HG03378 (cell line): ENCODE measurements around the gene PPIA.
"Not testable (repeated sequence)": the region's sequence is repeated elsewhere in the genome, so short reads cannot be mapped to it uniquely, and the experiment has no call there.

Experiments
- ATAC-seq: cut with Tn5 transposase; IDR thresholded peaks from one replicate; pipeline ENCODE4 v1.9.1; 2021; ENCODE audit warnings: mild to moderate bottlenecking, moderate library complexity; ENCODE audit not compliant: unreplicated experiment

PPIA gene

DNA sequence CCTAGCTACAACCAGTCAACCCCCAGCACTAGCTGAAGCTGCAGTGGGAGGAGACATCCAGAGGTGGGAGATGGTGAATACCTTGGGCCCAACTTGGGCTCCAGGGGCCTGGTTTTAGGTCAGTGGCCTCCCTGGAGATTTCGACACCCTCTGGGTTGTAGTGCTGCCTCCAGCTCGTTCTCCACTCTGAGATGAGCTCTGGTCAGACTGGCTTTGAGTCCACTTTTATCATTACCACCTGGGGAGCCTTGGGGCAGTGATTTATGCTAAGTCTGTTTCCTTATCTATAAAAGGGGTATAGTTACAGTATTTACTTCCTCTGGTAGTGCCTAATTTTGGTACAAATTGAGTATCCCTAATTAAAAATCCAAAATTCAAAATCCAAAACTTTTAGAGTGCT, 22.8 kb downstream of the PPIA start:
- no peak for ATAC-seq

DNA sequence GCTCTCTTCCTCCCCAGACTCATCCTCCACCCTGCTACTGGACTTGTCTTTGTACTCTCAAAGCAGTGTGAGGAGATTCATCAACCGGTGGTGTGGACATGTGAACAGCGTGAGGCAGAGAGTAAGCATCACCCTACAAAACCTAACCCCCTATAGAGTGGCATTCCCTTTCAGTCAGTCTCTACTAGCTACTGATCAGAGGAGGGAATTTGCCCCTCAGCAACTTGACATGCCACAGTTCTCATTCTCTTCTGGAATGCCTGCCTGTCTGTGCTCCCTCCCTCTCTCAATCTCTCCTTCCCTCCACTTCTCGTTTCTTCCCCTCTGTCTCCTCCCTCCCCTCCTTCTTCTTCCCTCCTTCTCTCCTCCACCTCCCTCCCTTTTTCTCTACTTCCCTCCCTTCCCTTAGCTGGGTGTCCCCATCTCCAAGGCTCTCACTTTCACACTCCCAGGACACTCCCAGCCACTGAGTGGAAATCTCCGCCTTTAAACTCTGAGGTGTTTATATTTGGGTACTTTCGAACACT, 26.8 kb downstream of the PPIA start:
- ATAC-seq, result no peak

DNA sequence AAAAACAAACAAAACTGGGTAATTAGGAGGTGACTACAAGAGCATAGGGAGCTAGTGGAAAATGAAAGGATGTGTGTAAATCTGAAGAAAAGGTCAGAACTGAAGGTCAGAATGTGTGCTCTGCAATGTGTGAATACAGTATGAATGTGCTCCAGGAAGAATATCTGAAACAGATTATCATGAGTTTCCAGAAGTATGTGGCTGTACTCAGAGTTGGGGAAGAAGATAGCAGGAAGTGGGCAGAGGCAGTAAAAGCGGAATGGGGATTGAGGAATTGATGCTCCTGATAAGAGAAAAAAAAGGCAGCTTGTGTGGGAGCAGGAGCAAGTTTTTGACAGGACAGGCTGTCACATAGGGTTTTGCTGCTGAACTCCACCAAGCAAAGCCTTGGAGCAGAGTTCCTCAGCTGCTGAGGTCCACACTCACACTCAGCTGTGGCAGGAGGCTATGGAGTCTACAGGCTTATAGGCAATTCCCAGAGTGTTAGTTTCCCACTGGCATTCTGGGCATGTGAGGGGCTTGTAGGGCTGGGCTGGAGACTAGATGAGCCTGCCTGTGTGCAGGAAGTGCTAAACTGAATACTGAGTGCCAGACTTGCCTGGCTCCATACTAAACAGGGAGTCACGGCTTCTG, 28.5 kb downstream of the PPIA start:
- no peak for ATAC-seq

DNA sequence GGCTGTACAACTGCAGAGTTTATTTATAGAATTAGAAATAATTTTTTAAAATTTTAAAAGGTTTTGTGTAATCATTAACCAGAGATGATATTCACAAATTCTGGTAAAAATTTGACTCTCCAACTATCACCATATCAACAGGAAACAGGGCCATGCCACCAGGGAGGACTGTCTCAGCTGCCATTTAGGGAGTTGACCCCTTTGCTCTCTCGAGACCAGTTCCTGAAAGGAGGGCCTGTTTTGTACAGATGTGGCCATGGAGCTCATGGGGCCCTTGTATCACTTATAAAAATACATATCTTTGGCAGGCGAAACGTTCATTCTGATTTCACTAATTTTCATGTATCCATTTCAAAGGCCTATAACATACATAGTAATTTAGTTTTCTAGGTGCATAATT, 31.1 kb downstream of the PPIA start:
- no peak for ATAC-seq

DNA sequence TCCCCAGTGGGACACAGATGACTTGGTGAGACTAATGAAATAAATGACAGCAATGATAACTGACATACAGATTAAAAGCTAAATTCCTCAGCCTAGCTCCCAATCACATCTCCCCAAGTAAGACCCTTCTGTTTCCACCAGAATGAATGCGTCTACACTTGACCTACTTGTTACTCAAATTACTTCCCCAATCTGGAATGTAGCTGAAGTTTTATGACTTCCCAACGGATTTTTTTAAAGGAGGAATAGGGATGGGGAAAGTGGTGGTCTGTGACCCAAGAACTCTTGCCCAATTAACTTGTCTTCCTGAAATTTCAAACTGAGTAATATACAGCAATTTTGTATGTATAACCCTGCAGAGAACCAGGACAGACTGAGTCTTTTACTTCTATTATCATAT, 42.3 kb downstream of the PPIA start:
- no peak for ATAC-seq

DNA sequence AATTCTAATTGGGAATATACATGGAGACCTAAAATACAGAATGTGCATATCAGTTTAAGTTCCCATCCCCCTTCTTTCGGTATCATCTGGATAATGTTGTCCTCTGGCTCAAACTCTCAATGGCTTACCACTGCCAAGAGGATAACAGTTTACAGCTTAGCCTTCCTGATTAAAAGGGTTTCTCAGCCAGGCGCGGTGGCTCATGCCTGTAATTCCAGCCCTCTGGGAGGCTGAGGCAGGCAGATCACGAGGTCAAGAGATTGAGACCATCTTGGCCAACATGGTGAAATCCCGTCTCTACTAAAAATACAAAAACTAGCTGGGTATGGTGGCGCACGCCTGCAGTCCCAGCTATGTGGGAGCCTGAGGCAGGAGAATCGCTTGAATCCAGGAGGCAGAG, 46.2 kb downstream of the PPIA start:
- ATAC-seq, result not testable (repeated sequence)

DNA sequence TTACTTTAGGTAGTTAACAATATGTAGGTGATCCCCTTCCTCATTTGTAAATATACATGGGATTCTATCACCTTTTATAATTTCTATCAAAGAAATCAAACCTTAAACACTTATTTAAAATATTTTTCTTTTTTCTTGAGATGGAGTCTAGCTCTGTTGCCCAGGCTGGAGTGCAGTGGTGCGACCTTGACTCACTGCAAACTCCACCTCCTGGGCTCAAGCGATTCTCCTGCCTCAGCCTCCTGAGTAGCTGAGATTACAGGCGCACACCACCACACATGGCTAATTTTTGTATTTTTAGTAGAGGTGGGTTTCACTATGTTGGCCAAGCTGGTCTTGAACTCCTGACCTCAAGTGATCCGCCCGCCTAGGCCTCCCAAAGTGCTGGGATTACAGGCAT, 47.0 kb downstream of the PPIA start:
- ATAC-seq, result not testable (repeated sequence)

DNA sequence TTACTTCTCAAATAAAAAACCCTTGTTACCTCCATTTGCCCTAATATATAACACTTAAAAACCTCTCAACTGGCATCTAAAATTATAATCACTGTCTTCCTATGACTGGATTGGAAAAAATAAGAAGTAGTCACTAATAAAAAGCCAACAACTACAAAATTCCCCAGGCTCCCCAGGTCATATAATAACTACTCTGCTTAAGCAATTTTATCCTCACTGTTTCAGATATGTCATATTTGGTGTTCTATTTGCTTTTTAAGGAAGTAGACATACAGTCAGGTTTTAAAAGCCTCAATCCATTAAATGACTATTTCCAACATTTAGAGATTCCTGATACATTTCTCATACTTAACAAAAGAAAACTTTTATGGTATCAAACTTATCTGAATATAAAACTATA, 49.0 kb downstream of the PPIA start:
- ATAC-seq, result no peak

DNA sequence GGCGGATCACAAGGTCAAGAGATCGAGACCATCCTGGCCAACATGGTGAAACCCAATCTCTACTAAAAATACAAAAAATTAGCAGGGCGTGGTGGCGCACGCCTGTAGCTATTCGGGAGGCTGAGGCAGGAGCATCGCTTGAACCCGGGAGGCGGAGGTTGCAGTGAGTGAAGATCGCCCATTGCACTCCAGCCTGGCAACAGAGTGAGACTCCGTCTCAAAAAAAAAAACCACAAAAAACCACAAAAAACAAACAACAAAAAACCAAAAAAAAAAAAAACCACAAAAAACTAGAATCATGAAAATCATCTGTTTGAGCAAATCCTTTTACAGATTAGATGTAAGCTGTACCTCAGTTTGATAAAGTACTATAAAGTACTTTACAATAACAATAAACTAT, 49.9 kb downstream of the PPIA start:
- not testable (repeated sequence) for ATAC-seq

DNA sequence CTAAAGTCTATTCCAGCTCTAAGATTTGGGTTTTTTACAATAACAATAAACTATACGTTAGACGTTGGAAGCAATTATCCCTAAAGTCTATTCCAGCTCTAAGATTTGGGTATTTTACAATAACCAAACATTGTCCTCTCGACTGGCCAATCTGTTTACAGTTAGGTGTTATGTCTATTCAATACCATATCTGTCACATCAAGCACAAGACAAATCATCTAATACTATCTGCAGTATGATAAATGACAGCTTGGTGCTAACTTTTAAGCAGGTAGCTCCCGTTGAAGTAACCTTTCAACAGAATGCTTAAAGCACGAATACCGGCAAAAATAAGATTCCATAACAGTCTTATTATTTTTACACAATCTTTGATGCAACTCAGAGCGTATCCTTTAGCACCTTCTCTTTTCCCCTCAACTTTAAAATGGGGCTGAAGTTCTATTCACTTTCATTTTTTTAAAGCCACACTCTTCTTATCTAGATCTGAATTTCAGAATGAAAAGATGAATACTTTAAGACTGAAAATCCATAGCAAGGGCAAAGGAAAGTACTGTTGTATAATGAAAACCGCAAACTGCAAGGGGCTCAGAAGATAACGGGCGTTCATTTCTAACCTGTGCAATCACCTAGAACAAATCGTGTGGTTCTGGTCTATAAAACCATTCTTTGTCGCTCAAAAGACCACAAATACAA, 50.5 kb downstream of the PPIA start:
- ATAC-seq, result no peak

DNA sequence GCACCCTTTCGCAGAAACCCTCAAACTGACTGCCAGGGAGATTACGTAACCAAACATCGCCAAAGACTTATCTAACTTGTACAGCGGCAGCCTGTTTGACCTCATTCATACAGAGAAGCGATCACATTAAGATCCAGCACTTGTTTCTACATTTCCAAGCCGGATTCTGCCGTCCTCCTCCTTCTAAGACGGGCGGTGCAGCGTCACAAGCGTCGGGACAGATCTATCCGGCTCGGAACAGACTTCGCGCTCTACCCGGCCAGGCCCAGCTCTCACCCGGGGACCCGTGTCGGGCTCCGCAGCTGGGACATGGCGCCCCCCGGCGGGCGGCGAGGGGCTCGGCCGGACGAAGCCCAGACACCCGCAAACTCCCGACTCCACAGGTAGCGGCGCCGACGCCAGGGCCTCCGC, 51.0 kb downstream of the PPIA start:
- peak; percentile 56 for ATAC-seq

DNA sequence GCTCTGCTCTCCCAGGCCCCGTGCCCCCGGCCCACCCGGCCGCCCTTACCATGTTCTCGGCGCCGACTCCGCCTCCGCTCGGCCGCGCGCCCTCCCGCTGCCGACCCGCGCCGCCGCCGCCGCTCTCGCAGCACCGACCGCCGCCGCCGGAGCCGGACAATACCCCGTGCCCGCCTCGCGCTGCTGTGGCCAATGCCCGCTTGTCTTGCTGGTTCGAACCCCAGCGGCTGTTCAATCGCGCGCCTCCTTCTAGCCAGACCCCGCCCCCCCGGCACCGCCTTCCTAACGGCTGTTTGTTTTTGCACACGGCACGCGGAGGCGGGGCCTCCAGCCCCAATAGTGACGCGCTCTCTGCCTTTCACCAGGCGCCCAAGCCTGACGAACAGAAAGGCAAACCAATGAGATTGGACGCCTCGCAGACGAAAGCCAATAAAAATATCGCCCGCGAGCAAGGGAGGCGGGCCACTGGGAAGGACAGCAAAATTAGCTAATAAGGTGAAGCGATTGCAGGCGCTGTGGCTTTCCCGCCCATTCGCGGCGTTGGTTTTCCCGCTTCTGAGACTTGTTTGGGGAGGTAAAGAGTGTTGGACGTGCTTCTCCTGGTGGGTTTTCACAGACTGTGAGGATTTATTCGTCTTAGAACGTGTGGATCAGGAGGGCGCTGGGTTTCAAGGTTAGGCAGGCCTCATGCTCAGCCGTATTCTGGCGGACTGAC, 51.6 kb downstream of the PPIA start, which contains the start of gene H2AZ2:
Gene H2AZ2, minus strand, starts transcription at position 168 of the 715 bp plus-strand sequence. Its CDS starts 116 bp downstream, at position 52.
- ATAC-seq, result peak; percentile 88

DNA sequence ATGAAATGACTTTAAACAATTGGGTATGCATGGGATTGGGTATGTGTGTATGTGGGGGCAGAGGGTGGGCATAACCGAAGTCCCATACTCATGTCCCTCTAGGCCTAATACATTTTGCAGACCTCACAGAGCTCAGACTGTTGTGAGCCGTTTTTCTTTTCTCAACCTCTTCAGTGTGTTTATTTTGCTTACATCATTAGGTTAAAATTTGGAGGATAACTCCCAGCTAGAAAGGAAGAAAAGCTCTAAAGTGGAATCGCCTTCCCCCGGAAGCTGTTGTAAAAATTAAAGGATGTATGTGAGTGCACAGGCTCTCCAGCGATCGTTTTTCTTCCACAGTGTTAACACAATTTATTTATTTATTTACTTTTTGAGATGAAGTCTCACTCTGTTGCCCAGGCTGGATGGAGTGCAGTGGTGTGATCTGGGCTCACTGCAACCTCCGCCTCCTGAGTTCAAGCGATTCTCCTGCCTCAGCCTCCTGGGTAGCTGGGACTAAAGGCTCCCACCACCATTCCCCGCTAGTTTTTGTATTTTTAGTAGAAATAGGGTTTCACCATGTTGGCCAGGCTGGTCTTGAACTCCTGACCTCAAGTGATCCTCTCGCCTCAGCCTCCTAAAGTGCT, 52.9 kb downstream of the PPIA start:
- ATAC-seq, result no peak

DNA sequence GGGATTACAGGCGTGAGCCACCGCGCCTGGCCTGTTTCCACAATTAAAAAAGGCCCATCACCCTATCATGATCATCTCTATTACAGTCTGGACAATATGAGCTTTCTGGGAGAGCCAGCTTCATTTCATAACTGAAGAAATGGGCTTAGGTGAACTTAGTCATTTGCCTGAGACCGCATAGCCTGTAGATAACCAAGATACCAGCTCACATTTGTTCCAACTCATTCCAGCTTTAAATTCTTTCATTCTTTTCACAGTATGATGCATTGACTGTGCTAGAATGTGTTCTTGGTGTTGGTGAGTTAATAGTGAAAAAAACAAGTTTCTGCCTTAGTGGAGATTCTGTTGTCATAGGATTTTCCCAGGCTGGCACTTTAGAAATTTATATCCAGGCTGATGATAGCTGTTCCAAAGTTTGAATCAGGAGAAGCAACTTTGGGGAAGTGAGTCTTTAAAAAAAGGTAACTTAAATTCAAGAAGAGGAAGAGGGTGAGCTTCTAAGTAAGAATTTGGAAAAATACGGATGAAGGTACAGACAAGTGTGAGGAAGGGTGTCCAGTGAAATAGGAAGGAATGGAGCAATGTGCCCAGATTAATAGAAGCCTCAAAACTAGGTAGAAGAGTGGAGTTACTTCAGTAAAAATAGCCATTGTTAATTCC, 53.5 kb downstream of the PPIA start:
- ATAC-seq, result no peak

DNA sequence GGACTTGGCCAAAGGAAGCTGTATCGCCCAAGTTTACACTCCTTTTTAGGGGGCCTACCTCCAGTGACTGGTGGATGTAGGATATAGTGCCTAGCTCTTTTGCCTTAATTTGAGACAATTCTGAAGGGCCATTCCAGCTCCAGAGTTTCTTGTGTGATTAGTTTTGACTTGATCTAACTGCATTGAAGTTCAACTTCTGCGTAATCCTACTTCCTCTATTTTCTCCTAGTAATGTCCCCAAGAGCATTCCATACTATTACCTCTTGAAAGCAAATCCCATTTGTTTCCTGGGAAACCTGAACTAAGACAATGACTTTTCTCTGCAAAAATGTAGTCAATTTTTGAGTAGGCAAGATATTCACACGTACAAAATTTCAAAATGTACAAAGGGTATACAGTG, 56.1 kb downstream of the PPIA start:
- no peak for ATAC-seq
